Stimulated activated CD4-positive, alpha-beta T cell treated with anti-CD3 and anti-CD28 coated beads, Interleukin-15, amount 100 ng/mL, for 24 hours (primary cell): ENCODE data around the gene PLXNA2.
A peak's percentile ranks its signal among the peaks of the same experiment; 100 is the strongest.

Experiments
- DNase-seq: peaks from one replicate; pipeline ENCODE4 v3.0.0-alpha.2; 2020

The PLXNA2 gene

DNA sequence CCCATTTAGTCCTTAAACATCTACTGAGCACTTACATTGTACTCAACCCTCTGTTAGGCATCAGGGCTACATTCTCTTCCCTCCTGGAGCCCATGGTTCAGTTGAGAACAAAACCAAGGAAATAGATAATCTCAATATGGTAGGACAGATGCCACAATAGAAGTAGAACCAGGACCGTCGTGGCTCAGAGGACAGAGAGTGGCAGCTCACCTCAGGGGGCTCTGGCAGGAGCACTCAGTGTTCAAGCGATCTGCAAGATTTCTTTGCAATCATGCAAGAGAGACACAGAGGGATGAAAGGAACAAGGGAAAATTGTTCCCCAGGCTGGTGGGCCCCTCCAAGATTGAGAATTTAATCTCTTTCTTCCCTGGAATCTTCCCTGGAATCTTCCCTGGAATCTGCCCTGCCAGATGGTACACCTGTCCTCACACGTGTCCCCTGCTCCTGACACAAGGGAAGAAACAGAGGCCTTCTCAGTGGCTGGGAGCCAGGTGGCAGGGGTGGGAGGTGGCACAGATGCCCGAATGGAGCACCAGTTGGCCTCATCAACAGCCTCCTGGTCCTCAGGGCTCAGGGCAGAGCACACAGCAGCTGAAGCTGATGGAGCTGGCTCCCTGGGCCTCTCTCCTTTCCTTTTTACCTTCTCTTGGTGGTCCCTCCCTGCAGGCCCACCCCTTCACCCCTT is 135.4 kb downstream of the PLXNA2 start:
- no peak for DNase-seq

DNA sequence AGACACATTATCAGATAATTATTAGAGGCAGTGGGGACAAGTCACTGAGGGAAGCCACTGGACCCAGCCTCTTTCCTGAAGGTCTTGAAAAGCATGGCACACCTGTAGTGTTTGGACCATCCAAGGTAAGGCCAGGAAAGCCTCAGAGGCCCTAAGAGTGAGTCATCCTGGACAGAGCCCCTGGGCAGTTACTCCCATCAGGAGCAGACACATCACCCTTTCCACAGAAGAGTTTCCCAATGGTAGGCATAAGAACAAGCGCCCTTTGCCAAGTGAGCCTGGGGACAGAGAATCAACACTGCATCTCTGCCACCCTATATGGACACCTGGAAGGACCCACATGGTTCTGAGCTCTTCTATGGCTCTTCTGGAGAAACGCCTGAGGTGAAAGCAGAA is 136.0 kb downstream of the PLXNA2 start:
- no peak for DNase-seq

DNA sequence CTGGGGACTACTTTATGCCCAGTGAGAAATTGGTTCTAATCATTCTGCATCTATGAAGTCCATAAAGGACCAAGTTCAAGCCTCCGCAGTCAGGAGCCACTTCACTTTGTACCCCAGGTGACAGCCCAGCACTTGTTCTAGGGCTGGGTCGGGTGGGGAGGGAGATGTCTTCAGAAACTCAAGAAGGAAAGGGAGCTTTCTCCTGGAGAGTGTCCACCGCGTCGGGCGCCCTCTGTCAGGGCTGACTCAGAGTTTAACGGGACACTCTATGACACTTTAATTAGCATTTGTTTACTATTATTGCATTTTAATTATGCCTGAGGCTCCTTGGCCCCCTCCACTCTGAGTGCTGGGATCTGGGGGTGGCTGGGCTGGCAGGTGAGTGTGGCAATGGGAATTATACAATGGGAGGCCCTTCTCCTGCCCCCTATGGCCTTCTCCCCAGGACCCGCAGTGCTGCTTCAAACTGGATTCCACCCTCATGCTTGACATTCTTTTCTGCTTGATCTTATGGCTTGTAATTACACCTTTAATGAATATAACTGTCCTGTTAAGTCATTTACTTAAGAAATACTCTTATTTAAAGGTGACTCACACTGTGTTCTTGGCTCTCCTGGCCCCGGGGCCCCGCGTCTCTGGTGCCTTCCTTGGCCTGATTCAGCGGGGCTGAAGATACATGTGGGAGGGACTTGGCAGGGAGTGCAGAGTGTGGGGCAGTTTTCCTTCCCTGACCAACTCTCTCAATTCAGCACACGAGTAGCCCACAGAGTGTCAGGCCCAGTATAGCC is 136.6 kb downstream of the PLXNA2 start:
- DNase-seq: no peak

DNA sequence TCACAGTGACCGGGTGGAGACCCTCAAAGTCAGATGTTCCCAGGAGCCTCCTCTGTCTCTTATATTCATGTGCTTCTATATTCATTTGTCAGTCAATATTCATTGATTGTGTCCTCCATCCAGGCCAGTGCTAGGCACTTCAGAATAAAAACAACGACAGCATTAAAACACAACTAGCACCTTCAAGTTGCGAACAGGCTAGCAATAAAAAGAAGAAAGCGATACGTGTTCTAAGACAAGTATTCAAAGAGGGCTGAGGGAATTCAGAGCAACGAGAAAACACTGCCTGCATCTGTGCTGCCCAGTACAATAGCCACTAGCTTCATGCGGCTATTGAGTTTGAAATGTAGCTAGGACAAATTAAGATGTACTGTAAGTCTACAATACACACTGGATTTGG is 138.0 kb downstream of the PLXNA2 start:
- no peak for DNase-seq

DNA sequence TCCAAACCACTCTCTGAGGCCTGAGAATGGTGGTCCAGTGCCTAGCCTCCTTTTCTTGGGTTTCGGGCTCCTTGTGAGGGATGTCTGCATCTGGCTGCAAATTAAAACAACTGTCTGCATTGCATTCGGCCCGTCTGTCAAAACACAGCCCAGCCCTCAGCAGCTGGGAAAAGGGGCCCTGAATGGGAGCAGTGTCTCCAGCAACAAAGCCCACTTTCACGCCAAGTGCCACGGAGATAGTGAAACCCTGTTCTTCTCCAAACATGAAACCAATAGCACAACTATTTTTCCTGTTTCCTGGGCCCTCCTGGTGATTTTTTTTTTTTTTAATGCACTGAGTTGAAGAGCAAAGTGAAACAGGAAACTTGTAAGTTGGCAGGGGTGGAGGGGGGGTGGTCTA is 138.4 kb downstream of the PLXNA2 start:
- no peak for DNase-seq

DNA sequence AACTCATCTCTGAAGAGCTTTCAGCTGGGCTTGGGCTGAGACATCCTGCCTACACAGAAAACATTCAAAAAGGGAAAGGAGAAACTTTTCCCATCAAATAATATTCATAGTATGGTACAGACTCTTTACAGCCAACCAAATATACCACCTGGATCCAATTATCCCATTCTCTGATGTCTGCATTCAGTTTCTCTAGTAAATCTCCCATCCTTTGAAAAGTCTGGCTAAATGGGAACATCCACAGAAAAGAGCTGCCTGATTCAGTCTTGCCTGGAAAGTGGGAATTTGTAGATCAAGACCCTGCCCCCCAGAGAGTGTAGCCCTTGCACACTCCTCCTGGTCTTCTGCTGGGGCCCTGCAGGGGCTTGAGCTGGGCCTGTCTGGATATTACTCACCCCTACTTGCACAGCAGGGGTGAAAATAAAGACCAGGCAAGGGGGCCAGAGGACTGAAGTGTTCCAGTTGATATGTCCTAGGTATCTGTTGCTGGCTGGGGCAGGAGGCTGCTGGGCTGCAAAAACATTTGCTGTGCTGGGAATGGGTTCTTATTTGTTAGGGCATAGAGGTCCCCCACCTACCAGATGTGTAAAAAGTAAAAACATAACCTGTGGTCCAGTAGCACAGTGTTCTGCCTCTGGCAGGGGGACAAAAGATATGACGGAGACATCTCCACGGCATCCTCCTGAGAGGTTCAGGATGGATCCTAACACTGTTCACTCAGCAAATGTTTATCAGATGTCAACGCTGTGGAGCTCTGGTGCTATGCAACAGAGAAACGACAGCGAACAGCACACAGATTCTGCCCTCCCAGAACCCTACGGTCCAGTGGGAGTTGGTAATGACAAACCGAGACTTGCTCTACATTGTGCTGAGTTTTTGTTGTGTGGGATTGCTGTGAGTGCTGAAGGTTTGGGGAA is 140.3 kb downstream of the PLXNA2 start:
- no peak for DNase-seq

DNA sequence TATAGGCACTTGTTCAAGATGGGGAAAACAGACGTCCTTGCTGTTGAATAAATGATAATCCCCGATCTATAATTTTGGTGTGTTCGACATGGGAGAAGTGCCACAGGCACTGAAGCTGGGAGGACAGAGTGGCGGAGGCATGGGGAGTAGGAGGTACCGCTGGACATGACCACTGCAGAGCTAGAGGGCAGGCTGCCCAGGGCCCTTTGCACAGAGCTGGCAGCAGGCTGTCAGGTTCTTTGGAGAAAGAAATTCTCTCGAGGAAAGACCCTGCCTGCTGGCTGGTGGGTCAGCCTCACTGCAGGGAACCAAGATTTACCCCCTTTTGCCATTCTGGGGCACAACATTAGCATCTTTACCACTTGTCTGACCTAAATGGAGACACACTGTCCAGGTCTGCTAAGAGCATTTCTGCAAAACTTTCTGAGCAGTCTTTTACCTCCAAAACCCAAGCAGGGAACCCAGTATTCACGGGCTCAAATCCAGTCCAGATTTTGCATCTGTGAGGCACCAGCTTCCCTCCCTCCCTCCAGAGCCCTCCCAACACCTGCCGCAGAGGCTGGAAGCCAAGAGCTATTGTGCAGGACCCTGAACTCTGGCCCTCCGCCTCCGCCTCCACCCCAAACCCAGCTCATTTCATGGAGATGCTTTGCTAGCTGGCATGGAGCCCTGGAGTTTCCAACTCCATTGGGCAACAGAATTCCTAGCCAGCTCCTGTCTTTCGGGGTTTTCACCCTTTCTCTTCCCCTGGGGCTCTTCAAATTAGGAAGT is 142.3 kb downstream of the PLXNA2 start:
- DNase-seq: no peak

DNA sequence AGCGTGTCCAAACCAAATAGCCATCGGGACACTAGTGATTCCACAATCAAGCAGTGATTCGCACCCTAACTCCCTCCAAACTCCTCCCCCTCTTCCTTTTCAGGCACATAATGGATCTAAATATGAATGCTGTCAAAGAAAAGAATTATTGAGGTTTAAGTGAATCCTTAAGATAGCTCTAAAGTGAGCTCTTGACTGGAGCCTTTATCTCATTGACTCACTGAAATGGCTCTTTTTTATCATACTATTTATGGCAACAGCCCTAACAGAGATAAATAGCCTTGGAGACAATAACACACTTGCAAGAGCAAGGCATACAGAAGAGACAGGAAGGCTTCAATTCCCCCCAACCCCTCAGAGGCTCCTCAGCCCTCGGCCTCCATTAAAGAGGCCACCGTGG is 143.3 kb downstream of the PLXNA2 start:
- no peak for DNase-seq

DNA sequence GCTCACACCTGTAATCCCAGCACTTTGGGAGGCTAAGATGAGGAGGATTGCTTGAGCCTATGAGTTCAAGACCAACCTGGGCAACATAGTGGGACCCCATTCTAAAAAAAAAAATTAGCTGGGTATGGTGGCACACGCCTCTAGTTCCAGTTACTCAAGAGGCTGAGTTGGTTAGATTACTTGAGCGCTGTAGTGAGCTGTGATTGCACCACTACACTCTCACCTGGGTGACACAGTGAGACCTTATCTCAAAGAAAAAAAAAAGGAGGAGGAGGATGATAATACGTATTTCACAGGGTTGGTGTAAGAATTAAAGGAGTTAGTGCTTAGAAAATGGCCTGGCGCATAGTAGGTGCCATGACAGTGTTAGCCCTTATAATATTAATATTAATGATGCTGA is 144.1 kb downstream of the PLXNA2 start:
- no peak for DNase-seq

DNA sequence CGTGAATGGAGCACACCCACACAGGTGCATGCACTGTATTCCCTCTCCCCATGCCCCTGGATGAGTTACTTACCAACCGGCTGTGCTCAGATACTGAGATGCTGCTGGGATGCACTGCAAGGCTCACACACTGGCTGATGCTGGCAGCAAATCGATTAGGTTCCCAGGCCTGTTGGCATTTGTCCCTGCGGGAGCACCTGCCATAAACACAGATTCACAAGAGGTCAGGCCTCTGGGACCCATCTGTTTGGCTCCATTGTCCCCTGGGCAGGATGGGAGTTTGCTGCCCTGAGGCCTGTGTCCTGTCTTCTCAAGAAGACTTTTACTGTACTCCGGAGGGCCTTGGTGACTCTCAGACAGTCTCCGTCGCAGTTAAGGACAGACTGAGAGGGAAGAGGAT is 145.4 kb downstream of the PLXNA2 start:
- no peak for DNase-seq

DNA sequence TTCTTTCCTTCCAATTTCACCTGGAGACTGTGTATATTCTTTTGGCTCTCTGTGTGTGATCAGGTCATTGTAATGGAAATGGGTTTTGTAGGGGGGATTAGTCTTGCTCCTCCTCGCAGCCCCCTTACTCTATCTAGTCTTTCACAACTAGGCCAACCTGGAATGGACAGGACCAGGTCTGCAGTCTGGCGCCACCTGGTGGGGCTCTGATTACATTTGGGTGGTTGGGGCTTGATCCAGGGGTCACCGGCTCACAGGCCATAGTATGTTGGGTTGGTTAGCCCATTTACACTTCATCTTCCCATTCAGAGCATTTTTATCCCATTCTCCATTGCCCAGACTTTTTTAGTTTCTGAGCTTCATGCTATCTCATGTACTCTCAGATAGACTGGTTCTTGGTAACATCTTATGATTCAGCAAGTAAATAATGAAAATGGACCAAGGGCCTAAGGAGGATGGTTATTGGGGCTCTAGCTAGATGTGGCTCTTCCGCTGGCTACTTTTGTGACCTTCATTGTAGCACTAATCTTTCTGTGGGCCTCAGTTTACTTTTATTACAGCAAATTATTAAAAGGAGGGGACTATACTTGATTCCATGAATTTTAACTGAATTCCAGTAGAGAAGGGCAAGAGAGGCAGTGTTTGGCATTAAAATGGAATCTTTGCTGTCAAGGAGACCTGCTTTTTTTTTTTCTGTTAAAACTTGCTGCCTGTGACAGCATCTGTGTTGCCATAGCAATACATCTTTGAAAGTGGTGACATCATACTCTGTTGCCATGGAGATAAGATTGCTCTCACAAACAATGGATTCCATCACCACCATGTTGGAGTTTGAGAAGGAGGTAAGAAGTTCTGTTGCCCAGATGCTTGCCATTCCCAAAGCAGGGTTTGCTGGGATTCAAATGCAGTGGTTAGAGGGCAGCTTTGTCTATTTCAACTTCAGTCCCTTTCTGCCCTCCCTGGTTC is 150.1 kb downstream of the PLXNA2 start:
- DNase-seq: peak; percentile 76

DNA sequence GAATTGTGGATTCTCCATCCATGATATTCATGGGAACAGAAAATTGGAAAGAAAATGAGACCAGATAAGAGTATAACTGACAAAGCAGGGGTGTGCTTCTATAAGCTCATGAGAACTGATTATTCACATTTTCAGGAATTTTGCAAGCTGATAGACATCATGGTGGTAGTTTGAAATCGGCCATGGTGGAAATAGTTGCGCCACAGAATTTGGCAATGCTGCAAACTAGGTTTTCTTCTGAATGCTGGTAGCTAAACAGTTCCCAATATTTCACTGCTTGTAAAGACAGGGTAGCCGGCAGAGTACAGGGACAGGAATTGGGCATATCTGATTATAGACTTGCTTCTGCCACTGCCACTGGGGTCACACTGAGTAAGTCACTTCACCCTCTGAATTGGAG is 151.1 kb downstream of the PLXNA2 start:
- no peak for DNase-seq

DNA sequence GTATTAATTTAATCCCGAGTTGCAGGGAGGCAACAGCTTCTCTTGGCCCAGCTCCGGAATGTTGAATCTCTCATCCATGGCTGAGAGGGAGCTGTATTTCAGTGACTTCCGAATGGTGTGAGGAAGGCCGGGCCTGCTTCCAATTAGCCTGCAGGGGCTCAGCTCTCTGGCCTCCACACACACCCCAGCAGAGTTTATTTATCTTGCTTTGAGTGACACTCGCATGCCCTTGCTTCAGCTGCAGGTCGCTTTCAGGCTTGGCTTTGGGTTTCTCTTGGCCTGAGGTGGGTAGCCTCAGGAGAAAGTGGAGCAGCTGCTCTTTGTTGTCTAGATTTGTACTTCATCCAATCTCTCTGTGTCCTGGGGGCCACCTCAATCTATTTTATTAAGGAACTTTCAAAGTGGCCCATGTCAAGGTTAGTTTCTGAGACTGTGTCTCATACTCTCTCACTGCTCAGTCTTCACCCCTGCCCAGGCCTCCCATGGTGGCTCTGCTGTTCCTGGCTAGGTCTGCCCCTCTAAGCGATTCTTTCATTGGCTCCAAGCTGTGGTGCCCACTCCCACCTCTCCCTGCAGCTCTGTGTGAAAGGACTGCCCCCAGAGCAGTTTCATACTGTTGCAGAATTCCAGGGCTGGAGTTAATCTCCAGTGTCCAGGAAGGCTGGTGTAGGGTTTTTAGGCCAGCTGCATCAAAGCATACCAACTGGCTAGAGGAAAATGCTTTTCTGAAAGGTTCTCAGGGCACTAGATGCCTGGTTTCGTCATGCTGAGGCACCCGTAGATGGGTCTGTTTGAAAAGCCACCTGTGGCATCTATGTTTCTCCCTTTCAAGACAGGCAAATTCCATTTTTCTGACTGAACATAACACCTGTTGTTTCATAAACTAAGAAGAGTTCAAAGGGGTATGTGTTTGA is 153.5 kb downstream of the PLXNA2 start:
- no peak for DNase-seq

DNA sequence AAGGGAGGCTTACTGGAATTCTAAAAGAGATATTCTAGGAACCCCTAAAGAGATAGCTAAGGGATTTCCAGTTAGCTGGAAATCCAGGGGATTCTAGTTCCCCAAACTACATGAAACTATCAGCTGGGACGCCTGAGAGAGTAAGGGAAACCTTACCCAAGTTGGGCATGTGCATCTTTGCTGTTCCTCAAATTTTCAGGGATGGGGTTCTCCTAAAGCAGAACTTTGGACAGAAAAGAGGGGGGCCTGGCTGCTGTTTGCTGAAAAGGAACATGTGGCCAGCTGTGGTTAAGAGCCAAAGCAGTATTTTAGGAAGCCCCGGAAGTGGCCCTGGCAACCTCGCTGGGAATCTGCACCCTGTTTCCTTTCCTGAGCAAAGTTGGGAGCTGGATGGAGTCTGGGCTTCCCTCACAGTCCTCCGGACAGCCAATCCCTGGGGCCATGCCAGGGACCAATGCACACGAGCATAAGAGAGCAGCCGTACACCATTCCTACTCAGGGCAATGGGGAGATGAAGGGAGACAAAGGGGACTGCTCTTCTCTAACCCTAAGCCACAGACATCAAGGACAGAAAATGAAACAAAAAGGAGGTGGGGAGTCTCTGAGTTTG is 154.3 kb downstream of the PLXNA2 start:
- no peak for DNase-seq

DNA sequence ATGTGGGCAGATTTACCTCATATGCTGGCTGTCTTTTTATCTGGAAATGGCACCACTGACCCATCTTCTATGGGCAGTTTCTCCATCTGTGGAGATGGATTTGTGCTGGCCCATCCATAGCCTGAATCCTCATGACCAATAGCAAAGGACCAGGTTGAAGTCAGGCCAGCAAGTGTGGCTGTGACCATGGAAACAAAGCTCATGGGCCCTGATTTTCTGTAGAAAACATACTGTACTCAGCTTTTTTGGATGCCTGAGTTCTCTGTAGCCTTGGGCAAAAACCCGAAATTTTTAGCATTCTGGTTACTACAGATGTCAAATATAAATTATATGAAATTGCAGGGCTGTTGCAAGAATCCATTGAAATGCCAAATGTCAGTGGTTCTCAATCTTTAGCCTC is 155.0 kb downstream of the PLXNA2 start:
- DNase-seq: no peak

DNA sequence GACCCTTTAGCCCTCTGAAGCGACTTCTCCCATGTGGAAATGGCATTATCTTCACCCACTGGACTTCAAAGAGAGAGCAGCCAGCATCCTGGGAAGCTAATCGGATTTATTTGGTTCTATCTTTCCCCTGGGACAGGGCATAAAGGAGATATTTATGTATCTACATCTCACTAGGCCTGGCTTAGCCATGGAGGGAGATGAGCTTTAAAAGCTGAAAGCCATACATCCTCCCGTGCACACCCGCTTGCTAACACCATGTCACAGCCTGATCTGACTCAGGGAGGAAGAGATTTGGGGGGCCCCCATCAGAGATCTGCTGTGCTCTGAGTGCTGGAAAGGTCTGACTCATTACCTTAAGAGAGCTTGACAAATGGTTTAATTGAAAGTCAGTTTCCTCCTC is 155.9 kb downstream of the PLXNA2 start:
- no peak for DNase-seq

DNA sequence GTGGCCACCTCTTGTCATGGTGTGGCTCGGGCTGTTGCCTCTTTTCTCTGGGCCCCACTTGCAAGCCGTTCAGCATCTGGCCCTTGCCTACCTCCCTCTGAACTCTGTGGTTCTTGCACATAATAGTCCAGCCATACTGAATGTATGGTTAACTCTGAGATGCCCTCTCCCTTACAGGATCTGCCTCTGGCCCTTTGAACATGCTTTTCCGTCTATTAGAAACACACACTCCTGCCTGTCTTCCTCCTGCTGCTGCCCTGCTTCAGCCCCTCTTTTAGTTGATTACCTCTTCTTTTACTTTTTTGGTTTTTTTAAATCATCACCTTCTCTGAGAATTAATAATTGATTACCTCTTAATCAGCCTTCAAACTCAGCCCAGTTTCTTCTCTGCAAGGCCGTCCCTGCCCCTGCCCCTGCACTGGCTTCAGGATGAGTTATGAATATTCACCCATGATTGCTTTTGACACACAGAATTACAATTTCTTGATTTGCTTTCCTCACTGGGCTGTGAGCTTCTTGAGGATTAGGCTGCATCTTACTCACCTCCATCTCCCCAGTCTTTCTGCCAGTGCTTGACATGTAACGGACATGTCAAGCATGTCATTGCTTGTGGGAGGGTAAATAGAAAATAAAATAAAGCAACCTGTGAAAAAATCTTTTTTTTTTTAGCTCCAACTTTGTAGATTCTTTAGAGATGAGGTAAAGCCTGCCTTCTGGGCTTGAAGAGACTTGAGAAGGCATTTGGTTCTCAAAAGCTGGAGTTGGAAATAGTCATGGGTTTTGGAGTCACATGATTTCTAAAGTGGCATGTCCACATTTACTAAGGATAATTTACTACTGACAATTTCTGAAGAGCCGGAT is 158.3 kb downstream of the PLXNA2 start:
- DNase-seq: no peak

DNA sequence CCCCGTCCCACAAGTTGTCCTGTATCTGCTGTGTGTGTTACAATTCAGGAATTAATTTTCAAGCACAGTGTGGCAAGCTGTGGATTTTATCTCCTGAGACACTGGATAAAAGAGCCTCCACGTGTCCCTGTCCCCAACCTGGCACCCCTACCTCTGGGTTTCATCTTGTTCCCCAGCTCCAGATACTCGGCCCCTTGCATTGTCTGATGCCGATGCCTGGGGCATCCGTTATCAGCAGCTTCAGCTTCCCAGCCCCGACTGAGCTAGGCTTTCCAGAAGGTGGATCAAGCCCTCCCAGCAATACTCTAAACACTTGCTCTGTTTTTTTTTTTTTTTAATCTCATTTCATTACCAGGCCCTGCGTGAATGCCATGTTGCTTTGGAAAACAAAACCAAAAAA is 159.4 kb downstream of the PLXNA2 start:
- no peak for DNase-seq

DNA sequence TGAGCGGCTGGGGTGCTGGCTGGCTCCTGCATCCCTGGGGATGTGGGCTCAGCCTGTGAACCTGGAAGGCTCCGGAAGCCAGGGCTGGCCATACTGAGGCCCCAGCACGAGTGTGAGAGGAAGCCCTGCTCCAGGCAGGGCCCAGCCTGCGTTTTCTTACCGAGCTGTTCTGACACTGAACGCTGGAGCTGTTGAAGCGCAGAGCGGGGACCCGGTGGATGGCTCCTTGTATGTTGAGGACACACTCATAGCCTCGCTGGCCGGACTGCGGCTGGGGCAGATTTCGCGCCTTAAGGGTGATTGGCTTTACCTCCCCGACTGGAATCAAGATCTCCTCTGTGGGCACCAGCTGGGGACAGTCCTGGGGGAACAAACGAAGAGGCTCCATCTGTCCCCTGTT is 160.0 kb downstream of the PLXNA2 start:
- no peak for DNase-seq
